HG03175 (cell line): ENCODE measurements around the gene SSR3.

Source experiments
- ATAC-seq: cut with Tn5 transposase; IDR thresholded peaks from one replicate; pipeline ENCODE4 v1.9.1; 2021; ENCODE audit warnings: mild to moderate bottlenecking, moderate library complexity; ENCODE audit not compliant: unreplicated experiment

The SSR3 gene

GRCh38 chr3:156495816-156496215, 59.1 kb downstream of the SSR3 start:
- ATAC-seq: no peak

- no peak for ATAC-seq
These were observed 61.0 kb downstream of the SSR3 start for GRCh38 chr3:156493887-156494286.

GRCh38 chr3:156492801-156493261, 62.1 kb downstream of the SSR3 start:
- no peak for ATAC-seq

GRCh38 chr3:156491192-156491591, 63.7 kb downstream of the SSR3 start:
- no peak for ATAC-seq
